GM21381 (cell line): ENCODE data around the gene EIF4G2.

Experiments
- ATAC-seq: cut with Tn5 transposase; IDR thresholded peaks from one replicate; pipeline ENCODE4 v1.9.1; 2021; ENCODE audit warnings: mild to moderate bottlenecking, moderate library complexity; ENCODE audit not compliant: unreplicated experiment

EIF4G2 gene

DNA sequence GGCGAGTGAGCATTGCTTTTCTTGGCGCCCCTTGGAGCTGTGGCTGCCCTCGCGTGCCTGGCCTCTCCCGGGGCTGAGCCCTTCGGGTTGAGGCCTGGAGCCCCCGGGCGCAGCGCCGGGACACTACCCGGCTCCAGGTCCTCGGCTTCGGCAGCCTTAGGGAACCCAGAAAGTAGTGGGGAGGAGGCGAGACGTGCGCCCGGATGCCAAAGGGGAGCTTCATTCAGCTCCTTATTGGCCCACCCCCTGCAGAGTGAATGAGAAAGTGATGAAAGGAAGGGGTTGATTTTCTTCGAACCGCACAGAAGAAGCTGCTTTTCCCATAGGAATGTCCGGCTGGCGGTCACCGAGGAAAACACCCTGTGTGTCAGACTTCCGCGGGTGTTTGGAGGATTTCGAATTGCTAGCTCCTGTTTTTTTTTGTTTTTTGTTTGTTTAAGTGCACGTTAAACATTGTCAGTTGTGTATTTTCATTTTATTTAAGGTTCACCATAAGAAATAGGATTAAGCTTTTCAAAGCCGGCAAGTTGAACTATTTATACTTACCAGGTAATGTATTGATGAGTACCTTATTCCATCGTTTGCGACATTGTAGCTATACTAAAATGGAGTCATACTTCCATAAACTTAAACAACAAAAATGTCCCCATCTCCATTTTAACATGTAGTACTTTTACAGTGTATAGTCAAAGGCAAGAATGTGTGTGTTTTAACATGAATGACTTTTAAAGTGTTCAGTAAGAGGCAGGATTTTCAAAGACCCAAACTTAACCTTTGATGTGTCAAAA lies 841 bp upstream of the EIF4G2 start:
- peak; percentile 6 for ATAC-seq

DNA sequence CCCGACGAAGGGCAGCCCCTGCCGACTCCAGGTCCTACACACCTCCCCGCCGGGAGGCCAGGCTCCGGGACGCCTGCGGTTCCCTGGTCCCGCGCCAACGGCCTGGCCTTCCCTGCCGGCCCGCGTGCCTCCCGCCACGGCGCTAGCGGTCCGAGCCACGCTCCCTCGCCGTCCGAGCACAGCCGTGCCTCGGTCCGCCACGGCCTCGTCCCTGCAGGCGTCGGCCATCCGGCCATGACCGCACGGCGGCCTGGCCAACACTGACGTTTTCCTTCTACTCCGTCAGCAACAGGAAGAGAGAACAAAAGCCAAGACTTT lies 532 bp downstream of the EIF4G2 start:
- ATAC-seq = peak; percentile 7

GRCh38 chr11:10807493-10808234 lies 1.1 kb downstream of the EIF4G2 start:
- peak; percentile 8 for ATAC-seq

- no peak for ATAC-seq
Observed at GRCh38 chr11:10806206-10806605, 2.5 kb downstream of the EIF4G2 start.

GRCh38 chr11:10805741-10806140 lies 3.0 kb downstream of the EIF4G2 start:
- no peak for ATAC-seq

GRCh38 chr11:10803676-10804075 lies 5.0 kb downstream of the EIF4G2 start:
- no peak for ATAC-seq

GRCh38 chr11:10800292-10800691 lies 8.4 kb downstream of the EIF4G2 start:
- no peak for ATAC-seq

GRCh38 chr11:10798330-10798928 lies 10.3 kb downstream of the EIF4G2 start:
- no peak for ATAC-seq

DNA sequence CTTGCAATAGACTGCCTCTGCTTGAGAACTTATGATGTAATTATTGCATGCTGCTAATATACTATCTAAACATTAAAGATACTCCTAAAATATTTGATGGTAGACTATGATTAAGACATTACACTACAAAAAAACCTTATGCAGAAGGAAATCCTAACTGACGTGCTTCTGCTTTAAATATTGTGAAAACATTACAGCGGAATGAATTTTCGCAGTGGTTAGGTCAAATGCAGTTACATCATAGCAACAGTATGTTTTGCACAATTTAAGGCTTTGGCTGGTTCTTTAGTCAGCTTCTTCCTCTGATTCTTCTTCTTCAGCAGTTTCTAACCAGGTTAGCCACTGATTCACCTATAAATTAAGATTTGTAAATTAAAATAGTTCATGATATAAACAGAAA lies 11.2 kb downstream of the EIF4G2 start:
- no peak for ATAC-seq

GRCh38 chr11:10797001-10797400 lies 11.7 kb downstream of the EIF4G2 start:
- no peak for ATAC-seq

DNA sequence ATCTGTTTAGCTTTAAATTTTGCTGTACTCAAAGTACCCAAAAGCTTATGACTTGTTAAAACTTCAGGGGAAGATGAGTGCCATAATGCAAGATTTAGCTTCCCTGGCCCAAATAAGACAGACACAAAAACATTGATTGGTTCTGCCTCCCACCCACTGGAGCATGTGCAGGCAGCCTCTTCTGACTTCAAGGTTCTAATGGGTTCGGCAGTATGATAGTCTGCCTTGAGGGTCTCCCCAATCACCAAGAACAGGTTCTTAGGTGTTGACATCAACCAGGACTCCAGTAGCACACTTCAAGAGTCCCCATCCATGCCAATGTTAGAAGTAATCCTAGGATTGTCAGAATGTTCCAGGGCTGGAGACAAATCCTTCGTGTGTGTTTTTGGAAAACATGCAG lies 12.5 kb downstream of the EIF4G2 start:
- ATAC-seq = no peak

- no peak for ATAC-seq
Observed at GRCh38 chr11:10793470-10794255, 15.1 kb downstream of the EIF4G2 start.

- peak; percentile 89 for ATAC-seq
Observed at GRCh38 chr11:10792385-10793068, 16.2 kb downstream of the EIF4G2 start.

DNA sequence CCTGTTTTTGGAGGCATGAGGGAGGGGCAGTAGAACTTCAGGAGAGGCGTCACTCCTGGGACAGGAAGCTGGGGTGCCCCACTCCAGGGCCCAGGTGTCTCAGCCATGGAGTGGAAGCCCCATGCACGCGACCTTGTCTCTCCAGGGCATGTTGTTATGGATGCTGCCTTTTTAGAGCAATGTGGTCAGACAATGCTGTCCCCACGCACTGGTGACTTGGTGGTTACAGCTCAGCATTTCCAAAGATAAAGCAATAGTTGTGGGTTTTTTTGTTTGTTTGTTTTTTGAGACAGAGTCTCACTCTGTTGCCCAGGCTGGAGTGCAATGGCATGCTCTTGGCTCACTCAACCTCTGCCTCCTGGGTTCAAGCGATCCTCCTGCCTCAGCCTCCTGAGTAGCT lies 22.3 kb downstream of the EIF4G2 start:
- no peak for ATAC-seq

GRCh38 chr11:10785146-10785474 lies 23.6 kb downstream of the EIF4G2 start:
- no peak for ATAC-seq

DNA sequence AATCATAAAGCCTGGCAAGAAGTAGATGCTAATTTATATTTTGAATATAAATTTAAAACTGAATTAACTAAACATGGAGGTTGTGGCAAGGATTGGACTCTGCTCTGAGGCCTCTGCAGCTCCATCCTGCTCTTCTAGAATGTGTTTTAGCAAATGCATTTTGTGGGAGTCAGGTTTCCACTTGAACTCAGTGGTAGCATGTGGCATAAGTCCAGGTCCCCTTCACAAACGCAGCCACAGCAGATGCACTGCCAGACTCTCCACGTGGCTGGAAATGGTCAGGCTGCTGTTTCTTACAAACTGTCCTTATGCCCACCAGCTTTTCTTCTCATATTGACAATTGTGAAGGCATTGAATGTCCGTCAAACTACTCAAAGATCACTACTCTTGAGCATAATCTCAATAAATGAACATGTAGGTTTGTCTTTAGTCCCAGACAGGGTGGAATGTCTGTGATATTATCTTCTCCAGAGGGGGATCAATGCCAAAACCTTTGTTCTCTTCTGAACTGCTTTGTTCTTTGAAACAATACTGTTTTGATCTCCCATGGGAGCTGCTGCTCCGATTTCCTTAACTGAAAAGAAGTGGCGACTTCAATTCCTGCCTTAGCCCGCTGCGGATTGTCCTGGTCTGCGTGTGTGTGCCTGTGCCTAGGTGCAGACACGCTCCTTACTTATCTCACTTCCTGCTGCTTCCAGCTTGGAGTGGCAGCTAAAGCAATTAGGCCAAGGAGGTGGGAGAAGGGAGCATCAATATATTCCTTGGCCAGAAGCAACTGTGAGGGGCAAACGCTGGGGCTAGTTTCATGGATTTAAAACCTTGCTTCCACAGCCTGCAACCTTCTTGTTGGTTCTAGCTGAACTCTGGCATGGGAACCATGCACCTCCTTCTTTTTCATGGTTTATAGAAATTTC lies 24.2 kb downstream of the EIF4G2 start:
- no peak for ATAC-seq

DNA sequence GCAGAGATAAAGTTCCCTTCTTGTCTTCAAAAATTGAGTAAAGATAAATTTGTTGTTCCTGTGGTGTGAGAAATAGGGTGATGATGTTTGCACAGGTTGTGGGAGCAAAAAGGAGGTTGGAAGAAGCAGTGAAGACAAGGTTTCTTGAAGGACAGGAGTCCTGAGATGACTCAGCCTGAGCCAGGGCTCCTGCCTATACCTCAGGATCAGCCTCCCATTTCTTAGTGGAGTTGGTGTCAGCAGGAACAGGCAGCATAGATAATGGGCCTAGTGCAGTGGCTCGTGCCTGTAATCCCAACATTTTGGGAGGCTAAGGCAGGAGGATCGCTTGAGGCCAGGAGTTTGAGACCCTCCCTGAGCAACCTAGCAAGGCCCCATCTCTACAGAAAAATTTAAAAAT lies 28.7 kb downstream of the EIF4G2 start:
- no peak for ATAC-seq

GRCh38 chr11:10779086-10779485 lies 29.6 kb downstream of the EIF4G2 start:
- ATAC-seq = no peak

- ATAC-seq = no peak
Observed at GRCh38 chr11:10778217-10778970, 30.3 kb downstream of the EIF4G2 start.
